Effector memory CD4-positive, alpha-beta T cell (primary cell): ENCODE results near the gene MIA2.
"Not testable (repeated sequence)": the region's sequence is repeated elsewhere in the genome, so short reads cannot be mapped to it uniquely, and the experiment has no call there.

Experiments
- DNase-seq, 3 donors: peaks; one replicate each; pipeline ENCODE4 v3.0.0-alpha.2; 2020
- H3K27ac ChIP-seq: 2 replicates; pipeline ENCODE4 v1.7.0; 2013; ENCODE audit warnings: mild to moderate bottlenecking, low read length, moderate library complexity; ENCODE audit not compliant: insufficient read depth, poor library complexity, severe bottlenecking
- H3K27me3 ChIP-seq: replicated peaks from 2 replicates; pipeline ENCODE4 v1.7.0; 2013; ENCODE audit warnings: mild to moderate bottlenecking, low read length; ENCODE audit not compliant: insufficient read depth, control insufficient read depth, poor library complexity, severe bottlenecking
- H3K36me3 ChIP-seq: 2 replicates; pipeline ENCODE4 v1.7.0; 2013; ENCODE audit warnings: mild to moderate bottlenecking, low read length, moderate library complexity; ENCODE audit not compliant: control insufficient read depth, insufficient read depth
- H3K4me1 ChIP-seq: 2 replicates; pipeline ENCODE4 v1.7.0; 2013; ENCODE audit warnings: low read length, mild to moderate bottlenecking; ENCODE audit not compliant: control insufficient read depth, insufficient read depth, poor library complexity, severe bottlenecking
- H3K4me3 ChIP-seq: 2 replicates; pipeline ENCODE4 v1.7.0; 2013; ENCODE audit warnings: low read length, low read depth, mild to moderate bottlenecking; ENCODE audit not compliant: insufficient read depth, poor library complexity, severe bottlenecking
- H3K9me3 ChIP-seq: 2 replicates; pipeline ENCODE4 v1.7.0; 2013; ENCODE audit warnings: mild to moderate bottlenecking, low read length, moderate library complexity; ENCODE audit not compliant: control insufficient read depth

Gene MIA2

DNA sequence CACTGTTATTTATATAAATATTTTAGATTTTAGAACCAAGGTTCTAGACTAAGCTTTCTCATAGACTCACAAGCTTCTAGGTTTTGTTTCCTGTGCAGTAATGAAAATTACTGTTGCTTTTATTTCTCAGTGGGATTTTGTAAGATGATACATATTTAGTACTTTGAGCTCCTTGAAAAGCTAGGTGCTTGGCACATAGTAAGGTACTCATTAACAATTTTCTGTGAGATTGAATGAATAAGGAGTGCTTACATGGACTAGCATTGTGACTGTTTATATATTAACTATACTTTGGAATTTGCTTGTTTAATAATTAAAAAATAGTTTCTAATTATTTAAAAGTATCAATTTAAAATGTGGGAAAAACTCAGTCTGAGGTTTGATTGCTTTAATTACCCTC lies 85.7 kb downstream of the MIA2 start:
- H3K36me3 ChIP-seq = peaks cover 15% of the 10 kb centered on the region
- DNase-seq = no peak
- no peaks in the 10 kb centered on the region for H3K9me3 ChIP-seq
- H3K4me1 ChIP-seq = no peaks in the 10 kb centered on the region
- no peak overlapping the region for H3K27ac ChIP-seq
- H3K4me3 ChIP-seq = no peak overlapping the region
- no peaks in the 10 kb centered on the region for H3K27me3 ChIP-seq

DNA sequence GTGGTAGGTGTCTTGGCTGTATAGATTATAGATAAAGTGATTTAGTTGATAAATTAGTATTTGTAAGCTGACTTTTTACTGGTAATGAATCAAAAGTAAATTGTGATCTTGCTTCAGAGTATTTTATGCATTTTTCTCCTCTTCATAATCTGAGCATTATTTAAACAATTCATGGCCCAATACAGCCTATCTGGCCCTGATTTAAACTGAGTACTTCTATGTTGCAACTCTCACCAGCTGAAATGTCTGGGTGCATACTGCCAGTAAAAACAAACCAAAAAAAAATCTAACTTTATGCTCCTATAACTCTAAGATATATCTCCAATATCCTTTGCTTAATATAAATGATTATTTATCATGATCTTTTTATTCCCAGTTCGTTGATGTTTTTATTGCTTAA lies 86.6 kb downstream of the MIA2 start:
- Histone ChIP-seq H3K27ac (no peak overlapping the region), H3K4me3 (no peak overlapping the region), H3K9me3 (no peaks in the 10 kb centered on the region), H3K36me3 (peaks cover 15% of the 10 kb centered on the region), H3K27me3 (no peaks in the 10 kb centered on the region), H3K4me1 (no peaks in the 10 kb centered on the region)
- DNase-seq = no peak

DNA sequence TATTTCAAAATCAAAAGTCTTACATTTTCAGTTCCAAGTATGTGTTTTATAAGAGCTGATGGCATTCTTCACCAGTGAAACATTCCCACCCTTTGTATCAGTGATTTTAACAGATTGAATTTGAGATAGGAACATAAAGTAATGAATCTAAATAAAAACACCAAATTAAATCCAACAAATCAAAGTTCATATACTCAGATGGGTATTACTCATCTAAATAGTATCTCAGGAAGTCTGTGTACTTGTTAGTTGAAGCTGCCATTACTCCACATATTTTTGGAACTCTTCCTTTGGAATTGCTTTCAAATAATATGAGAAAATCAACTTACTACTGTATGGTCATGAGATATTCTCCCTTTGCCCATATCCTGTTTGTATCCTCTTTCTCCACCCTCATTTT lies 89.1 kb downstream of the MIA2 start:
- Histone ChIP-seq H3K4me1 (no peaks in the 10 kb centered on the region), H3K27ac (no peak overlapping the region), H3K4me3 (no peak overlapping the region), H3K36me3 (peaks cover 21% of the 10 kb centered on the region), H3K27me3 (no peaks in the 10 kb centered on the region), H3K9me3 (no peaks in the 10 kb centered on the region)
- no peak for DNase-seq

DNA sequence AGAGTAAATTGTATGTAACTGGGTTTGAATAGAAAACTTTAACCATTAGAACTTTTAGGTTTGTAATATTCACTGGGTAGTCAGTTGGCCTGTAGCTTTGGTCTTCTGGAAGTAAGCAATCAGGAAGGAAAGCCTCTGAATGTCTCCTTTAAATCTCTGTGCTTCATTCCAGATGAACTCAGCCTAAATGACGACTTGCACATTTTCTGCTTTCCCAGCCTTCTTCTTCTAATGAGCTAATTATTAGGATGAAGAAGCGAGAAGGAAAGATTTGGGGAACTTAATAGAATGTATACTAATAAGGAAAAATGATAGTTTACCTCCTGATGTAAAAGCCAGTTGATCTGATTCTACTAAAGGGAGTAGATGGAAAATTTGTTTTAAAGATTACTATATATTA lies 90.4 kb downstream of the MIA2 start:
- H3K4me3 ChIP-seq = no peak overlapping the region
- H3K27ac ChIP-seq = no peak overlapping the region
- H3K4me1 ChIP-seq = no peaks in the 10 kb centered on the region
- no peaks in the 10 kb centered on the region for H3K27me3 ChIP-seq
- DNase-seq = no peak
- H3K36me3 ChIP-seq = peaks cover 11% of the 10 kb centered on the region
- H3K9me3 ChIP-seq = no peaks in the 10 kb centered on the region

DNA sequence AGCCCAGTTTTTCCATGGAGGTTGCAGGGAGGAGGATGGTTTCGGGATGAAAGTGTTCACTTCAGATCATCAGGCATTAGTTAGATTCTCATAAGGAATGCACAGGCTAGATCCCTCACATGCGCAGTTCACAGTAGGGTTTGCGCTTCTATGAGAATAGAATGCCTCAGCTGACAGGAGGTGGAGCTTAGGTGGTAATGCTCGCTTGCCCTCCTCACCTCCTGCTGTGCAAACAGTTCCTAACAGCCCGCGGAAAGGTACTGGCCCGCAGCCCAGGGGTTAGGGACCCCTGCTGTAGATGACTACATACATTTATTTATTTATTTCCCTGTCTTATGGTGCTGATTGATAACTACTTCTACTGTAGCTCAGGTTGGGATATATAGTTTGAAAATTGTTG lies 105.3 kb downstream of the MIA2 start:
- Histone ChIP-seq H3K9me3 (no peaks in the 10 kb centered on the region), H3K4me3 (no peak overlapping the region), H3K4me1 (no peaks in the 10 kb centered on the region), H3K27ac (no peak overlapping the region), H3K27me3 (no peaks in the 10 kb centered on the region), H3K36me3 (peaks cover 17% of the 10 kb centered on the region)
- DNase-seq = no peak

DNA sequence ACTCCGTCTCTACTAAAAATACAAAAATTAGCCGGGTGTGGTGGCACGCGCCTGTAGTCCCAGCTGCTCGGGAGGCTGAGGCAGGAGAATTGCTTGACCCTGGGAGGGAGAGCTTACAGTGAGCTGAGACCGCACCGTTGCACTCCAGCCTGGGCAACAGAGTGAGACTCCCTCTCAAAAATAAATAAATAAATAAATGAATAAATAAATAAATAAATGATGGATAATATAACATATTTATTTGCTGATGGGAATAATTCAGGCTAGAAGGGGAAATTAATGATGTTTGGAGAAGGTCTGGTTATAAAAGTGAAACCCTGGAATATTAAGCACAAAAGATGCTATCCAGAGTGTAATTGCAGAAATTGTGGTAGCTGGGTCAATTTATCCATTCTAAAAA lies 107.4 kb downstream of the MIA2 start:
- not testable (repeated sequence) for H3K27ac ChIP-seq, H3K4me1 ChIP-seq, DNase-seq, H3K4me3 ChIP-seq, H3K9me3 ChIP-seq, H3K27me3 ChIP-seq
- H3K36me3 ChIP-seq = peaks cover 24% of the 10 kb centered on the region

DNA sequence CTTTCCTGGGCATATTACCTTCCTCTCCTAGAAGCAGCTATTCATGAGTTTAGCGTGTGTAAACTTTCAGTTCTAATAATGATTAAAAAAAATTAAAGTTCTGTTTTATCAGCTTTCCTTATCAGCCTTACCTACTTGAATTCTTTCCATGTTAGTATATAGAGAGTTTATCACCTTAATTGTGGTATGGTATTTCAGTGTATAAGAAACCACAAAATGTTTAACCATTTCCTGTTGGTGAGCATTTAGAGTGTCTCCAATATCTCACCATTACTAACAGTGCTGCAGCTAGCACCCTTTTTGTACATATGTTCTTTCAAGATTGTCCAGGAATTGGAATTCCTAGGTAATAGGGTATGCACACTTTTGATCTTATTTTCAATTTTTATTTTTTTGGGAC lies 109.1 kb downstream of the MIA2 start:
- H3K27me3 ChIP-seq = no peaks in the 10 kb centered on the region
- no peak for DNase-seq
- peaks cover 20% of the 10 kb centered on the region for H3K36me3 ChIP-seq
- no peaks in the 10 kb centered on the region for H3K9me3 ChIP-seq
- H3K27ac ChIP-seq = no peak overlapping the region
- H3K4me1 ChIP-seq = no peaks in the 10 kb centered on the region
- H3K4me3 ChIP-seq = no peak overlapping the region

DNA sequence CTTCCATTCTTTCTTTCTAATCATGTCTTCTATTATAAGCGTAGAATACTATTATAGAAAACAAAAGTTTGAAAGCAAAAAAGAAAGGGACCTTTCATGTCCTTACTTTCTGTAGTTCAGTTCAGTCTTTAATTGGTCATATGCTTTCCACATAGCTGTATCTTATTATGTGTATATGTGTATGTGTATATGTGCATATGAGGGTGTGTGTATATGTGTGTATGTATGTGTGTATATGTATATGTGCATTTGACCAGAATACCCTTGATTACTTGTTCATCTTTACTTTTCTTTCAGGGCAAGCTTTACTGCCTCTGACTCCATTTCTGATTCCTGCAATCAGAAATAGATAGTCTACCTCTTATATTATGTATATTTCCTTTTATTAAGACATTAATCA lies 109.9 kb downstream of the MIA2 start:
- Histone ChIP-seq H3K4me1 (no peaks in the 10 kb centered on the region), H3K36me3 (peaks cover 20% of the 10 kb centered on the region), H3K27ac (no peak overlapping the region), H3K9me3 (no peaks in the 10 kb centered on the region), H3K4me3 (no peak overlapping the region), H3K27me3 (no peaks in the 10 kb centered on the region)
- no peak for DNase-seq

DNA sequence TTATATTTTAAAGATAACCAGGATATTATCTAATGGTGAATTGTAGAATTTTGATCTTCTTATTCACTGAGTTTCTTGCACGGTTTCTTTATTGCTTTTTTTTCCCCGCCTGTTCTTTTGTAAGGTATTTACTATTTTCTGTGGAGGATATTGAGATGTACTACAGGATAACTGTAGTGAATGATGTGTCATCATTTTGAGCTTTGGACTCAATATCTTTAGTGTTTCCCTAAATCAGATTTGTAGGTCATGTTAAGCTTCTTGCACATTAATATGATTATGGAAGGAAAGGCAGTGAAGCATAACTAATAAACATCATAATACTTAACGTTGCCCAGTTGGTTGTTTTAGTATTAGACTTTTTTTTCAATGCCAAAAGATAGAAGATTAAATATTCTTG lies 117.2 kb downstream of the MIA2 start:
- no peaks in the 10 kb centered on the region for H3K9me3 ChIP-seq
- peaks cover 10% of the 10 kb centered on the region for H3K36me3 ChIP-seq
- DNase-seq = no peak
- no peaks in the 10 kb centered on the region for H3K4me1 ChIP-seq
- no peaks in the 10 kb centered on the region for H3K27me3 ChIP-seq
- H3K4me3 ChIP-seq = no peak overlapping the region
- H3K27ac ChIP-seq = no peak overlapping the region

DNA sequence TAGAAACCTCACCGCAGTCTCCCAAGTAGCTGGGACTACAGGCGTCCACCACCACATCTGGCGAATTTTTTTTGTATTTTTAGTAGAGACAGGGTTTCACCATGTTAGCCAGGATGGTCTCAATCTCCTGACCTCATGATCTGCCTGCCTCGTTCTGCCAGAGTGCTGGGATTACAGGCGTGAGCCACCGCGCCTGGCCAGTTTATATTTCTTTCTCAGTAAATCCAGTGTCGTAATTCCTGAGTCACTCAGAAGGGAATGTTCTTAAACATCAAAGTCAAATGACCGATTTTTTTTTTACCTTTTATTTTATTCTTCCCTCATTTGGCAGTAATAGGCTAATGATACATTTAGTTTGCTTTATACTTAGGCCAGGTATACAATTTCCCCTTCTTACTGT lies 118.0 kb downstream of the MIA2 start:
- H3K27ac ChIP-seq = no peak overlapping the region
- H3K27me3 ChIP-seq = no peaks in the 10 kb centered on the region
- H3K36me3 ChIP-seq = peaks cover 4% of the 10 kb centered on the region
- no peak for DNase-seq
- H3K4me3 ChIP-seq = no peak overlapping the region
- H3K4me1 ChIP-seq = no peaks in the 10 kb centered on the region
- H3K9me3 ChIP-seq = no peaks in the 10 kb centered on the region

DNA sequence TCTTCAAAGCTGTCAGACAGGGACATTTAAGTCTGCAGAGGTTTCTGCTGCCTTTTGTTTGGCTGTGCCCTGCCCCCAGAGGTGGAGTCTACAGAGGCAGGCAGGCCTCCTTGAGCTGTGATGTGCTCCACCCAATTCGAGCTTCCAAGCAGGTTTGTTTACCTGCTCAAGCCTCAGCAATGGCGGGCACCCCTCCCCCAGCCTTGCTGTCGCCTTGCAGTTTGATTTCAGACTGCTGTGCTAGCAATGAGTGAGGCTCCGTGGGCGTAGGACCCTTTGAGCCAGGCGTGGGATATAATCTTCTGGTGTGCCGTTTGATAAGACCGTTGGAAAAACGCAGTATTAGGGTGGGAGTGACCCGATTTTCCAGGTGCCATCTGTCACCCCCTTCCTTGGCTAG lies 125.4 kb downstream of the MIA2 start:
- not testable (repeated sequence) for DNase-seq, H3K27ac ChIP-seq, H3K4me3 ChIP-seq

More for the DNA sequence above, 125.4 kb downstream of the MIA2 start:
- H3K36me3 ChIP-seq, H3K4me1 ChIP-seq, H3K27me3 ChIP-seq, H3K9me3 ChIP-seq: not testable (repeated sequence)
